AG08395 (cell line): ENCODE measurements around the gene ARHGAP45.

Source experiments
- DNase-seq: peaks from one replicate; pipeline ENCODE4 v3.0.0; 2012; ENCODE audit warnings: mixed read lengths, low spot score

Gene ARHGAP45

DNA sequence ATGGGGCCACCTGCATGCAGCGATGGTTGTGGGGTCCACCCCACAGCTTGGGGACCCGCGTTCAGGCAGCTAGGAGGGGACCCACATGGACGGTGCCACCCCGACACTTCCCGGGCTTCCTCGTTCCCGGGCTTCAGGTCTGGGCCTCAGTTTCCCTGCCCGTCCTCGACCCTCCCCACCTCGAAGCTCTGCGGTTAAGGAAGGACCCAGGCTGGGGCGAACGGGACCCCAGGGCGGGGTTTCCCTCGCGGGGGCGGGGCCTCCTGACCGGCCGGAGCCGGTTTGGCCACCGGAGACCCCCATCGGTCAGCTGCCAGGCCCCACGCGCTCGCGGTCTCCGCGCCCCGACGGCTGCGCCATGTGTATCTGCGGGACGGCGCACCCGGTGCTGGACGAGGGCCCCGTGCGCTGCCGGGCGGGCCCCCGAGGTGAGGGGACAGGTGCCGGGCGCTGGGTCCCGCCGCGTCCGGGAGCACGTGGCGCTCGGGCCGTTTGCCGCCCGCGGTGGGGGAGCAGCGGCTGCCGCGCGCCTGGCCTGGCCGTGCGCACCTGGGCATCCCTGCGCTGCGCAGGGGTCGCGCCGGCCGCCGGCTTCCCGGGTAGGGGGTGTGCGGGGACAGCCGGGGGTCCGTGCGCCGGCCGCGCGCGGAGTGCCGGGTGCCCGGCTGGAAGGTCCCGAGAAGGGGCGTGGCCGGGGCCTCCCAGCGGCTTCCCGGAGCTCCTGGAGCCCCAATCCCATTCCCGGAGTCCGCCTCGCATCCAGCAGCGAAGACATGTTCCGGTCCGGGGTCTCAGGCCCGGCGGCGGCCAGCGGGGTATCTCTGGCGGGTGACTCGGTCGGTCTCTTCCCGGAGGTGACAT lies 4.2 kb downstream of the ARHGAP45 start:
- peak; percentile 38 for DNase-seq

GRCh38 chr19:1072371-1073015 lies 5.5 kb downstream of the ARHGAP45 start:
- no peak for DNase-seq

- no peak for DNase-seq
Observed at GRCh38 chr19:1073063-1073955, 6.3 kb downstream of the ARHGAP45 start.

DNA sequence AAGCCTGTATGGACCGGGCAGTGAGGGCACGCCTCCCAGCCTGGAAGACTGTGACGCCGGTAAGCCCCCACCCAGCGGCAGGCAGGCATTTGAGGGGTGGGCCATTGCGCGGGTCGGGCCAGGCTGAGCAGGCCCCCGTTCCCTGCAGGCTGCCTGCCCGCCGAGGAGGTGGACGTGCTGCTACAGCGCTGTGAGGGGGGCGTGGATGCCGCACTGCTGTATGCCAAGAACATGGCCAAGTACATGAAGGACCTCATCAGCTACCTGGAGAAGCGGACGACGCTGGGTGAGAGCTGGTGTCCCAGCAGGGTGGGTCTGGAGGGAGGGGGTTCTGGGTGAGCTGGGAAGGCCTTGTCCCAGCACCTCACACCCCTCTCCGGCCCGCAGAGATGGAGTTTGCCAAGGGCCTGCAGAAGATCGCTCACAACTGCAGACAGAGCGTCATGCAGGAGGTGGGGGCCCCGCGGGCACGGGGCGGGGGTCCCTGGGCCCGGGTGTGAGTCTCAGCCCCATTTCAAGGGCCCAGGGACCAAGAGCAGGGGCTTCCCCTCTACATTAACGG lies 7.1 kb downstream of the ARHGAP45 start:
- no peak for DNase-seq

GRCh38 chr19:1074544-1075283 lies 7.7 kb downstream of the ARHGAP45 start:
- no peak for DNase-seq

- DNase-seq, result no peak
Observed at GRCh38 chr19:1076046-1076386, 9.0 kb downstream of the ARHGAP45 start.

GRCh38 chr19:1076951-1077350 lies 10.0 kb downstream of the ARHGAP45 start:
- DNase-seq, result no peak

GRCh38 chr19:1079566-1080111 lies 12.7 kb downstream of the ARHGAP45 start:
- DNase-seq, result no peak

DNA sequence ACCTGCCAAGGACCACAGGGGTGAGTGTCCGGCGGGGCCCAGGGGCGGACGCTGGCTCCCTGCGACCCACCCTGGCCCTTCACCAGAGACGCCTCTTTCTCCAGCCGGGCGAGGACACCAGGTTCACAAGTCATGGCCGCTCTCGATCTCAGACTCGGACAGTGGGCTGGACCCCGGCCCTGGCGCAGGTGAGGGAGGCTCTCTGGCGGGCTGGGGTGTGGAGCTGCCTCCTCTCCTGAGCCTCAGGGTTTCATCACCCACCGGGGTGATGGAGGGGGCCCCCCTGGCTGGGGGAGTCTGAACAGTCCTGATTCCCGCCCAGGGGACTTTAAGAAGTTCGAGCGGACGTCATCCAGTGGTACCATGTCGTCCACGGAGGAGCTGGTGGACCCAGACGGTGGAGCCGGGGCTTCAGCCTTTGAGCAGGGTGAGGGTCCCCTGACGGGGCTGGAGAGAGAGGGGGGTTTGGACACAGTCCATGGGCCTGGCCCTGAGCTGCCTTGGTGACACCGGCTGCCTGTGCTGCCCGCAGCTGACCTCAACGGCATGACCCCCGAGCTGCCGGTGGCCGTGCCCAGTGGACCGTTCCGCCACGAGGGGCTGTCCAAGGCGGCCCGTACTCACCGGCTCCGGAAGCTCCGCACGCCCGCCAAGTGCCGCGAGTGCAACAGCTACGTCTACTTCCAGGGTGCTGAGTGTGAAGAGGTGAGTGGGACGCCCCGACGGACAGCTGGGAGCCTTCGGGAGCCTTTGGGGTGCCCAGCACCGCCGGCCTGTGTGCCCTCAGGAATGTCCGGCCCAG lies 13.6 kb downstream of the ARHGAP45 start:
- DNase-seq, result no peak

DNA sequence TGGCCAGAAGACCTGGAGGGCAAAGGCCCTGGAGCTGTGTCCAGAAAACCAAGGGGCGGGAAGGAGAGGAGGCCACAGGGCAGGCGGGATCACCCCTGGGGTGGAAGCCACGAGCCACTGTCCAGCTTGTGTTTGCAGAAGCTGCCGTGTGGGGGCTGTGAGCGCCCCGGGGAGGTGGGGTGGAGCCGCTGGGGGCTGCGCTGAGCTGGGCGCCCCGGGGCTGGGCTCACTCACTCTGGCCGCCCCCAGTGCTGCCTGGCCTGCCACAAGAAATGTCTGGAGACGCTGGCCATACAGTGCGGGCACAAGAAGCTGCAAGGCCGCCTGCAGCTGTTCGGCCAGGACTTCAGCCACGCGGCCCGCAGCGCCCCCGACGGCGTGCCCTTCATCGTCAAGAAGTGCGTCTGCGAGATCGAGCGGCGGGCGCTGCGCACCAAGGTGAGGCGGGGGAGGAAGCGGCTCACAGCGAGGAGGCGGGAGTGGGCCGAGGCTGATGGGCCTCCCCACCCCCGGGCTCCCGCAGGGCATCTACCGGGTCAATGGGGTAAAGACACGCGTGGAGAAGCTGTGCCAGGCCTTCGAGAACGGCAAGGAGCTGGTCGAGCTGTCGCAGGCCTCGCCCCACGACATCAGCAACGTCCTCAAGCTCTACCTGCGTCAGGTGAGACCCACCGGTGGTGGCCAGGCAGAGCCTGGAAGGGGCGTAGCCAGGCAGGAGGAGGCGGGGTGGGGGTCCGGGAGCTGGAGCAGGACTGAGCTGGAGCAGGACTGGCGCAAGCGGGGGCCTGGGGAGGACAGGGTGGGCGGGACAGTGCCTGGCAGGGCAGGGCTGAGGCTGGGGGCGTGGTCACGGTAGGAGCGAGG lies 14.6 kb downstream of the ARHGAP45 start:
- DNase-seq, result no peak

GRCh38 chr19:1082165-1082927 lies 15.4 kb downstream of the ARHGAP45 start:
- no peak for DNase-seq

- no peak for DNase-seq
Observed at GRCh38 chr19:1082928-1083816, 16.2 kb downstream of the ARHGAP45 start.

- no peak for DNase-seq
Observed at GRCh38 chr19:1084024-1084868, 17.3 kb downstream of the ARHGAP45 start.

- no peak for DNase-seq
Observed at GRCh38 chr19:1085053-1085658, 18.2 kb downstream of the ARHGAP45 start.

- DNase-seq, result no peak
Observed at GRCh38 chr19:1085676-1086442, 18.9 kb downstream of the ARHGAP45 start.
